ENCODE results near the gene ARRDC1. TPM values are rescaled to one million over a fixed set of nuclear protein-coding genes. Genes with fewer than 3 reads are reported as not detected.

ARRDC1 gene
- total and polyA plus RNA-seq, 9 of the 15 experiments (the other 6 are each of a cell fraction or from before 2014, with no cell fraction given) = 0.21 to 45.3 (median 18.6) TPM

DNA sequence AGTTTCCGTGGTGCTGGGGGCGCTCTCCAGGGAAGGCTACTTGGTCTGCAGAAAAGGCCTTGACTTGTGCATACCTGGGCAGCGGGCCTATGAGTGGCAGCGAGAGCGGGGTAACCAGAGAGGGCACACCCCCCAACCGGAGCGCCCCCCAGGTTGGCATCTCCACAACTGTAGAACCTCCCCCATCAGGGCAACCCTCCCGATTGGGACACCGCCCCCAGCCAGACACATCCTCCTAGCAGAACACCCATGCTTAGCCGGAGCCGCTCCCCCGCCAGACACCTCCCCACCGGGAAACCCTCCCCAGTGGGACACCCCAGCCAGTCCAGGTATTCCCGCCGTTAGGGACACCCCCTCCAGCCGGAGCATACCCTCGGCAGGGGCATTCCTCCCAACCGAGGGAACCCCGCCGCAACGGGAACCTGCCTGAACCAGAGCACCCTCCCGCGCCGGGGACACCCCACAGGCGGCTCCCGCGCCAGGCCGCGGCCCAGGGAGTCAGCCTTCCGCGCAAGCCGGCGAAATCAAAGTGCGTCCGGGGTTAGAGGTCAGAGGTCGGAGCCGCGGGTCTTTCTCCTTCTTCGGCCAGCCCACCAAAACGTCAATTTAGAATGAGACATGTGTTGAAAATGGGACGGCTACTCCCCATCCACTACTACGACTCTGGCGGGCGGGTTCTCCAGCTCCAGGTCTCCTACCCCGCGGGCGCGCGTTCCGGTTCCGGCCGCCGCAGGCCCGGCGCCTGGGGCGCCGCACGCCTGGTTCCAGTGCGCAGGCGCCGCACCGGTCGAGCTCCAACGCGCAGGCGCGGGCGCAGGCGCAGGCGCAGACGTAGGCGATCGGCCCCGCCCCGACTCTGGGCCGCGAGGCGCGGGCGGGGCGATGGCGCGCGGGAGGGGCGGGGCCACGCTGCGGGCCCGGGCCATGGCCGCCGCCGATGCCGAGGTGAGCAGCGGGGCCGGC is 12.9 kb downstream of the ARRDC1 start, which contains the start of gene EHMT1 (continued):
- TF ChIP-seq NFE2L1 (tag; IDR thresholded peaks at IDR 0.05; ENCODE audit: borderline replicate concordance, low read depth) (no peak), MECOM (CRISPR knock-in tag; IDR thresholded peaks at IDR 0.05) (no peak), HNRNPH1 (optimal IDR thresholded peaks at IDR 0.05; ENCODE audit: low read depth, low read length) (no peak), ZNF24 (IDR thresholded peaks at IDR 0.05) (no peak), SRSF7 (optimal IDR thresholded peaks at IDR 0.05; ENCODE audit: low read depth, low read length) (no peak), KDM5B (IDR thresholded peaks at IDR 0.05; ENCODE audit: insufficient replicate concordance, low read depth, low read length) (peak; percentile 75), MTA1 (IDR thresholded peaks at IDR 0.05; ENCODE audit: borderline replicate concordance) (peak; percentile 95), ZNF644 (tag; IDR thresholded peaks at IDR 0.05; ENCODE audit: low read depth) (no peak), MCM5 (IDR thresholded peaks at IDR 0.05; ENCODE audit: low read depth) (no peak), MTA3 (IDR thresholded peaks at IDR 0.05; ENCODE audit: borderline replicate concordance) (peak; percentile 55; the same call in 1 of the 2 replicates), HNRNPK (IDR thresholded peaks at IDR 0.05; ENCODE audit: low read depth, low read length, poor library complexity, severe bottlenecking) (no peak)
- TF ChIP-seq, protein P1, sequence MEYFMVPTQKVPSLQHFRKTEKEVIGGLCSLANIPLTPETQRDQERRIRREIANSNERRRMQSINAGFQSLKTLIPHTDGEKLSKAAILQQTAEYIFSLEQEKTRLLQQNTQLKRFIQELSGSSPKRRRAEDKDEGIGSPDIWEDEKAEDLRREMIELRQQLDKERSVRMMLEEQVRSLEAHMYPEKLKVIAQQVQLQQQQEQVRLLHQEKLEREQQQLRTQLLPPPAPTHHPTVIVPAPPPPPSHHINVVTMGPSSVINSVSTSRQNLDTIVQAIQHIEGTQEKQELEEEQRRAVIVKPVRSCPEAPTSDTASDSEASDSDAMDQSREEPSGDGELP (CRISPR knock-in tag; IDR thresholded peaks at IDR 0.05; ENCODE audit: borderline replicate concordance) = peak; percentile 47; the same call in 1 of the 2 replicates
- TF ChIP-seq, protein P2, sequence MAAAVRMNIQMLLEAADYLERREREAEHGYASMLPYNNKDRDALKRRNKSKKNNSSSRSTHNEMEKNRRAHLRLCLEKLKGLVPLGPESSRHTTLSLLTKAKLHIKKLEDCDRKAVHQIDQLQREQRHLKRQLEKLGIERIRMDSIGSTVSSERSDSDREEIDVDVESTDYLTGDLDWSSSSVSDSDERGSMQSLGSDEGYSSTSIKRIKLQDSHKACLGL (CRISPR knock-in tag; IDR thresholded peaks at IDR 0.05; ENCODE audit: borderline replicate concordance, poor library complexity, severe bottlenecking) = peak; percentile 57
- TF ChIP-seq, protein P3, sequence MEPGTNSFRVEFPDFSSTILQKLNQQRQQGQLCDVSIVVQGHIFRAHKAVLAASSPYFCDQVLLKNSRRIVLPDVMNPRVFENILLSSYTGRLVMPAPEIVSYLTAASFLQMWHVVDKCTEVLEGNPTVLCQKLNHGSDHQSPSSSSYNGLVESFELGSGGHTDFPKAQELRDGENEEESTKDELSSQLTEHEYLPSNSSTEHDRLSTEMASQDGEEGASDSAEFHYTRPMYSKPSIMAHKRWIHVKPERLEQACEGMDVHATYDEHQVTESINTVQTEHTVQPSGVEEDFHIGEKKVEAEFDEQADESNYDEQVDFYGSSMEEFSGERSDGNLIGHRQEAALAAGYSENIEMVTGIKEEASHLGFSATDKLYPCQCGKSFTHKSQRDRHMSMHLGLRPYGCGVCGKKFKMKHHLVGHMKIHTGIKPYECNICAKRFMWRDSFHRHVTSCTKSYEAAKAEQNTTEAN (CRISPR knock-in tag; IDR thresholded peaks at IDR 0.05) = no peak
- TF ChIP-seq, protein P4, sequence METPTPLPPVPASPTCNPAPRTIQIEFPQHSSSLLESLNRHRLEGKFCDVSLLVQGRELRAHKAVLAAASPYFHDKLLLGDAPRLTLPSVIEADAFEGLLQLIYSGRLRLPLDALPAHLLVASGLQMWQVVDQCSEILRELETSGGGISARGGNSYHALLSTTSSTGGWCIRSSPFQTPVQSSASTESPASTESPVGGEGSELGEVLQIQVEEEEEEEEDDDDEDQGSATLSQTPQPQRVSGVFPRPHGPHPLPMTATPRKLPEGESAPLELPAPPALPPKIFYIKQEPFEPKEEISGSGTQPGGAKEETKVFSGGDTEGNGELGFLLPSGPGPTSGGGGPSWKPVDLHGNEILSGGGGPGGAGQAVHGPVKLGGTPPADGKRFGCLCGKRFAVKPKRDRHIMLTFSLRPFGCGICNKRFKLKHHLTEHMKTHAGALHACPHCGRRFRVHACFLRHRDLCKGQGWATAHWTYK (CRISPR knock-in tag; IDR thresholded peaks at IDR 0.05) = peak; percentile 75; the same call in 1 of the 2 replicates
- TF ChIP-seq, protein P5, sequence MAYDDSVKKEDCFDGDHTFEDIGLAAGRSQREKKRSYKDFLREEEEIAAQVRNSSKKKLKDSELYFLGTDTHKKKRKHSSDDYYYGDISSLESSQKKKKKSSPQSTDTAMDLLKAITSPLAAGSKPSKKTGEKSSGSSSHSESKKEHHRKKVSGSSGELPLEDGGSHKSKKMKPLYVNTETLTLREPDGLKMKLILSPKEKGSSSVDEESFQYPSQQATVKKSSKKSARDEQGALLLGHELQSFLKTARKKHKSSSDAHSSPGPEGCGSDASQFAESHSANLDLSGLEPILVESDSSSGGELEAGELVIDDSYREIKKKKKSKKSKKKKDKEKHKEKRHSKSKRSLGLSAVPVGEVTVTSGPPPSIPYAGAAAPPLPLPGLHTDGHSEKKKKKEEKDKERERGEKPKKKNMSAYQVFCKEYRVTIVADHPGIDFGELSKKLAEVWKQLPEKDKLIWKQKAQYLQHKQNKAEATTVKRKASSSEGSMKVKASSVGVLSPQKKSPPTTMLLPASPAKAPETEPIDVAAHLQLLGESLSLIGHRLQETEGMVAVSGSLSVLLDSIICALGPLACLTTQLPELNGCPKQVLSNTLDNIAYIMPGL (CRISPR knock-in tag; IDR thresholded peaks at IDR 0.05) = no peak

Measured in K562 (cell line).